Activated CD4-positive, alpha-beta T cell treated with anti-CD3 and anti-CD28 coated beads, Interleukin-2, amount 50 U/mL, for 48 hours (primary cell): ENCODE results near the gene CDCP1.

Experiments
- DNase-seq, 2 experiments: peaks; one replicate each; pipeline ENCODE4 v3.0.0-alpha.2; 2020

The CDCP1 gene

GRCh38 chr3:45134758-45135521, 11.2 kb downstream of the CDCP1 start:
- no peak for DNase-seq

- DNase-seq = no peak
Observed at GRCh38 chr3:45132568-45133211, 13.5 kb downstream of the CDCP1 start.

GRCh38 chr3:45131201-45131600, 15.0 kb downstream of the CDCP1 start:
- DNase-seq = no peak

- DNase-seq = no peak
Observed at GRCh38 chr3:45130476-45130875, 15.7 kb downstream of the CDCP1 start.

GRCh38 chr3:45128950-45129349, 17.2 kb downstream of the CDCP1 start:
- DNase-seq = no peak

- DNase-seq = no peak
Observed at GRCh38 chr3:45127130-45127822, 18.9 kb downstream of the CDCP1 start.

- DNase-seq = no peak
Observed at GRCh38 chr3:45126730-45127129, 19.4 kb downstream of the CDCP1 start.

- DNase-seq = no peak
Observed at GRCh38 chr3:45125550-45126026, 20.6 kb downstream of the CDCP1 start.

- DNase-seq = no peak
Observed at GRCh38 chr3:45124956-45125355, 21.2 kb downstream of the CDCP1 start.

GRCh38 chr3:45124352-45124751, 21.8 kb downstream of the CDCP1 start:
- DNase-seq = no peak

GRCh38 chr3:45123581-45124269, 22.5 kb downstream of the CDCP1 start:
- no peak for DNase-seq

- no peak for DNase-seq
Observed at GRCh38 chr3:45123030-45123429, 23.1 kb downstream of the CDCP1 start.

- DNase-seq = no peak
Observed at GRCh38 chr3:45120359-45121158, 25.6 kb downstream of the CDCP1 start.

- no peak for DNase-seq
Observed at GRCh38 chr3:45119824-45120358, 26.3 kb downstream of the CDCP1 start.

GRCh38 chr3:45119376-45119775, 26.8 kb downstream of the CDCP1 start:
- no peak for DNase-seq

- DNase-seq = no peak
Observed at GRCh38 chr3:45118615-45119071, 27.5 kb downstream of the CDCP1 start.

GRCh38 chr3:45116350-45116749, 29.8 kb downstream of the CDCP1 start:
- DNase-seq = no peak

- no peak for DNase-seq
Observed at GRCh38 chr3:45113625-45114050, 32.5 kb downstream of the CDCP1 start.

- no peak for DNase-seq
Observed at GRCh38 chr3:45112939-45113338, 33.2 kb downstream of the CDCP1 start.

- DNase-seq = no peak
Observed at GRCh38 chr3:45110509-45110833, 35.7 kb downstream of the CDCP1 start.

- peak in 1 of 2 experiments; percentile 32 for DNase-seq
Observed at GRCh38 chr3:45109771-45110508, 36.2 kb downstream of the CDCP1 start.
